DND-41 (cell line): ENCODE data around the gene OR13C9.
"Not testable (repeated sequence)": the region's sequence is repeated elsewhere in the genome, so short reads cannot be mapped to it uniquely, and the experiment has no call there.

Experiments used
- ATAC-seq: fragments of 200-7000 bp; cut with Tn5 transposase; 3 replicates; pipeline ENCODE4 v1.9.1; 2021; ENCODE audit warnings: low read depth; ENCODE audit not compliant: insufficient read depth
- DNase-seq: peaks from one replicate; pipeline ENCODE4 v3.0.0-alpha.2; 2020
- H2AFZ ChIP-seq: 2 replicates; pipeline ENCODE4 v1.6.0; 2012; ENCODE audit warnings: low read depth, low read length
- H3K27ac ChIP-seq: 2 replicates; pipeline ENCODE4 v1.5.1; 2012; ENCODE audit warnings: low read length, inconsistent platforms
- H3K27me3 ChIP-seq: fragments of 200-600 bp; sonication (generic); 2 replicates; pipeline ENCODE4 v1.6.0; 2012; ENCODE audit warnings: low read length, mild to moderate bottlenecking, inconsistent platforms; ENCODE audit not compliant: insufficient read depth, poor library complexity
- H3K36me3 ChIP-seq: 2 replicates; pipeline ENCODE4 v1.5.1; 2012; ENCODE audit warnings: low read length, inconsistent platforms; ENCODE audit not compliant: insufficient read depth
- H3K4me1 ChIP-seq: 2 replicates; pipeline ENCODE4 v1.5.1; 2012; ENCODE audit warnings: mild to moderate bottlenecking, low read length; ENCODE audit not compliant: insufficient read depth
- H3K4me2 ChIP-seq: 2 replicates; pipeline ENCODE4 v1.6.0; 2012; ENCODE audit warnings: mild to moderate bottlenecking, moderate library complexity, low read length, inconsistent platforms; ENCODE audit not compliant: insufficient read depth
- H3K4me3 ChIP-seq, 2 experiments: fragments of 200-600 bp in 1 of 2; shearing (Covaris generic) in 1 of 2; 2 replicates each; pipeline ENCODE4 v1.5.1; 2012 to 2016; ENCODE audit warnings: inconsistent platforms in 2 of 2, low read length in 2 of 2, mild to moderate bottlenecking in 2 of 2, low read depth in 1 of 2, moderate library complexity in 1 of 2
- H3K79me2 ChIP-seq: 2 replicates; pipeline ENCODE4 v1.6.0; 2012; ENCODE audit warnings: low read length, inconsistent platforms; ENCODE audit not compliant: insufficient read depth
- H3K9ac ChIP-seq: 2 replicates; pipeline ENCODE4 v1.6.0; 2012; ENCODE audit warnings: low read depth, mild to moderate bottlenecking, inconsistent platforms, low read length, moderate library complexity
- H3K9me3 ChIP-seq: 2 replicates; pipeline ENCODE4 v1.5.1; 2012; ENCODE audit warnings: low read length, moderate library complexity, mild to moderate bottlenecking, inconsistent platforms; ENCODE audit not compliant: insufficient read depth, severe bottlenecking
- H4K20me1 ChIP-seq: 2 replicates; pipeline ENCODE4 v1.6.0; 2012; ENCODE audit warnings: low read length; ENCODE audit not compliant: insufficient read depth
- EZH2 ChIP-seq: IDR thresholded peaks from 3 replicates; pipeline ENCODE4 v1.6.1; 2012; ENCODE audit warnings: borderline replicate concordance, low read depth, mild to moderate bottlenecking, moderate library complexity, low read length, inconsistent platforms; ENCODE audit not compliant: severe bottlenecking
- TF ChIP-seq, protein P1 (sequence below): IDR thresholded peaks from 2 replicates; pipeline ENCODE4 v1.5.1; 2012; ENCODE audit warnings: borderline replicate concordance, low read length, moderate library complexity, mild to moderate bottlenecking; ENCODE audit not compliant: poor library complexity, severe bottlenecking; ENCODE audit errors: extremely low read depth

OR13C9 gene

DNA sequence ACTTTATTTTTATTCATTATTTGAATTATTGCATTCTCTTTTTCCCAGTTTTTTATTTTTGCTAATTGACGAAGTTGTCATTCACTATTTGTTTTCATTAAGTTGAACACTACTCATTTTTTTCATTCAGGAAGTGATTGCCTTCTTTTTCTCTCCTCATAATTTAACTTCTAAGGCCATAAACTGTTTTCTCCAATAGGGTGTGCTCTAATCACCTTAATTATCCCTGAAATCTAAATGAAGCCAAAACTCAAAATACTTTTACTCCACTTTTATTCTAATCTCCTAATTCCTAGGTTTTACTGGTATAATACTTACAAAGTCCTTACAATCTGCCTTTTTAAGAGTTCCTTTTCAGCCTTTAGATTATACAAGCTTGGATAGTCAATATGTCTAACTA is 9.7 kb downstream of the OR13C9 start:
- ATAC-seq (no peak), DNase-seq (no peak)
- H2AFZ ChIP-seq: no peak overlapping the region
- H3K36me3 ChIP-seq: no peaks in the 10 kb centered on the region
- no peaks in the 10 kb centered on the region for H3K9me3 ChIP-seq
- H3K27ac ChIP-seq: no peak overlapping the region
- no peaks in the 10 kb centered on the region for H3K27me3 ChIP-seq
- H3K4me1 ChIP-seq: no peaks in the 10 kb centered on the region
- TF ChIP-seq EZH2: no peak
- TF ChIP-seq, protein P1, sequence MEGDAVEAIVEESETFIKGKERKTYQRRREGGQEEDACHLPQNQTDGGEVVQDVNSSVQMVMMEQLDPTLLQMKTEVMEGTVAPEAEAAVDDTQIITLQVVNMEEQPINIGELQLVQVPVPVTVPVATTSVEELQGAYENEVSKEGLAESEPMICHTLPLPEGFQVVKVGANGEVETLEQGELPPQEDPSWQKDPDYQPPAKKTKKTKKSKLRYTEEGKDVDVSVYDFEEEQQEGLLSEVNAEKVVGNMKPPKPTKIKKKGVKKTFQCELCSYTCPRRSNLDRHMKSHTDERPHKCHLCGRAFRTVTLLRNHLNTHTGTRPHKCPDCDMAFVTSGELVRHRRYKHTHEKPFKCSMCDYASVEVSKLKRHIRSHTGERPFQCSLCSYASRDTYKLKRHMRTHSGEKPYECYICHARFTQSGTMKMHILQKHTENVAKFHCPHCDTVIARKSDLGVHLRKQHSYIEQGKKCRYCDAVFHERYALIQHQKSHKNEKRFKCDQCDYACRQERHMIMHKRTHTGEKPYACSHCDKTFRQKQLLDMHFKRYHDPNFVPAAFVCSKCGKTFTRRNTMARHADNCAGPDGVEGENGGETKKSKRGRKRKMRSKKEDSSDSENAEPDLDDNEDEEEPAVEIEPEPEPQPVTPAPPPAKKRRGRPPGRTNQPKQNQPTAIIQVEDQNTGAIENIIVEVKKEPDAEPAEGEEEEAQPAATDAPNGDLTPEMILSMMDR: peak; percentile 26
- H3K79me2 ChIP-seq: no peaks in the 10 kb centered on the region
- H4K20me1 ChIP-seq: no peaks in the 10 kb centered on the region
- H3K4me2 ChIP-seq: no peak overlapping the region
- H3K9ac ChIP-seq: no peak overlapping the region
- no peak overlapping the region for H3K4me3 ChIP-seq

DNA sequence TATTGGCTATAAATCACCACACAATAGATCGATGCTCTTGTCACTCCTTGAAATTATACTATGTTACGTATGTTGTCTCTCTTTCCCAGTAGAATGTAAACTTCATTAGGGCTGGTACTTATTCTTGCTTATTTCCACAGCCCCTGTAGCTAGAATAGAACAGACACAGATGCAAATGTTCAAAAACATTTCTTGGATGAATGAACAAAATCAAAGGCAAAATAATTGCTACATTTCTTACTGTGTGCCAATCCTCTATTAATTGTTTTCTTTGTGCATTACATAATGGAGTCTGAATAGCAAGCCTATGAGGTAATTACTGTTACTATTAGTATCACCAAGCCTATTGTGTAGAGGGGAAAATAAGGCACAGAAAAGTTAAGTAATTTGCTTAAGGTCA is 11.9 kb downstream of the OR13C9 start:
- Histone ChIP-seq H3K9ac (no peak overlapping the region), H3K9me3 (no peaks in the 10 kb centered on the region), H2AFZ (no peak overlapping the region), H3K79me2 (no peaks in the 10 kb centered on the region), H3K4me2 (no peak overlapping the region), H3K27me3 (no peaks in the 10 kb centered on the region), H3K4me3 (no peak overlapping the region), H4K20me1 (no peaks in the 10 kb centered on the region), H3K27ac (no peak overlapping the region), H3K4me1 (no peaks in the 10 kb centered on the region), H3K36me3 (no peaks in the 10 kb centered on the region)
- DNase-seq: no peak
- no peak for ATAC-seq
- TF ChIP-seq, protein P1: no peak
- TF ChIP-seq EZH2: no peak

DNA sequence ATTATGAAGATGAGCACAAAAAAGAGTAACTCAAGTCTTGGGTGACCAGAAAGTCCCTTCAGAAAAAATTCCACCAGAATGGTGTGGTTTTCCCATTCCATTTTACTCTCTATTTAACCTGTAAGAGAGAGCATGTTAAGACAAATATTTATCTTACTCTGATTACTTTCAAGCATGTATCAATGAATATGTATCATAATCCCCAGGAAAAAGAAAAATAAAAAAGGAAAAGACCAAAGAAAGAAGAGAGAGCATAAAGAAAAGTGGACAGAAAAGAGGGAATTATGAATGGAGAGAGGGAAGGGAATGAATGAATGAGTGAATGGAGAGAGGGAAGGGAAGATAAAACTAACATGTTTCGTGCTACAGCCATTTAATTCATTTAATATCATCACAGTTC is 12.5 kb downstream of the OR13C9 start, which contains the start of gene OR13C2:
TSS of gene OR13C2 (minus strand) at position 101 of the 400 bp plus-strand sequence. CDS start at position 101, 0 bp downstream.
- H3K4me2 ChIP-seq, H3K9ac ChIP-seq, H2AFZ ChIP-seq, H3K27ac ChIP-seq, H3K4me1 ChIP-seq, H3K27me3 ChIP-seq, H3K9me3 ChIP-seq, DNase-seq, H3K79me2 ChIP-seq, H3K4me3 ChIP-seq, H4K20me1 ChIP-seq, ATAC-seq, H3K36me3 ChIP-seq: not testable (repeated sequence)

DNA sequence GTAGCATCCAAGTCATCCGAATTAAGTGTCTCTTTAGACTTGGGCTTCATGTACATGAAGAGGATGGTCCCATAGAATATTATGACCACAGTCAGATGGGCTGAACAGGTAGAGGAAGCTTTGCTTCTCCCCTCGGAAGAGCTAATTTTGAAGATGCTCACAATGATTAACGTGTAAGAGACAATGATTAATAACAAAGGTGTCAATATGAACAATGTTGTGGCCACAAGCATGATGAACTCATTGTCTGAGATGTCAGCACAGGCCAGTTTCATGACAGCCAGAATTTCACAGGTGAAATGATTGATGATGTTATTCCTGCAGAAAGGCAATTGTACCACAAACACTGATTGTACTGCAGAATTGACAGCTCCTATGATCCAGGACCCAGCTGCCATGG is 13.2 kb downstream of the OR13C9 start:
- no peak overlapping the region for H2AFZ ChIP-seq
- no peaks in the 10 kb centered on the region for H3K79me2 ChIP-seq
- no peak for TF ChIP-seq EZH2
- TF ChIP-seq, protein P1: no peak
- H3K36me3 ChIP-seq: no peaks in the 10 kb centered on the region
- ATAC-seq (no peak), DNase-seq (no peak)
- H4K20me1 ChIP-seq: no peaks in the 10 kb centered on the region
- no peak overlapping the region for H3K9ac ChIP-seq
- no peaks in the 10 kb centered on the region for H3K27me3 ChIP-seq
- H3K9me3 ChIP-seq: no peaks in the 10 kb centered on the region
- no peak overlapping the region for H3K4me2 ChIP-seq
- no peak overlapping the region for H3K4me3 ChIP-seq
- H3K4me1 ChIP-seq: no peaks in the 10 kb centered on the region
- H3K27ac ChIP-seq: no peak overlapping the region

DNA sequence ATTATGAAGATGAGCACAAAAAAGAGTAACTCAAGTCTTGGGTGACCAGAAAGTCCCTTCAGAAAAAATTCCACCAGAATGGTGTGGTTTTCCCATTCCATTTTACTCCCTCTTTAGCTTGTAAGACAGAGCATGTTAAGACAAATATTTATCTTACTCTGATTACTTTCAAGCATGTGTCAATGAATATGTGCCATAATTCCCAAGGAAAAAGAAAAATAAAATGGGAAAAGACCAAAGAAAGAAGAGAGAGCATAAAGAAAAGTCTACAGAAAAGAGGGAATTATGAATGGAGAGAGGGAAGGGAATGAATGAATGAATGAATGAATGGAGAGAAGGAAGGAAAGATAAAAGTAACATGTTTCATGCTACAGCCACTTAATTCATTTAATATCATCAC is 18.7 kb downstream of the OR13C9 start, which contains the start of gene OR13C5:
TSS of gene OR13C5 (minus strand) at position 101 of the 400 bp plus-strand sequence. CDS start at position 101, 0 bp downstream.
- H3K79me2 ChIP-seq, ATAC-seq, H3K4me3 ChIP-seq, H3K9ac ChIP-seq, H3K27ac ChIP-seq, H3K4me2 ChIP-seq, H3K9me3 ChIP-seq, H4K20me1 ChIP-seq, H3K4me1 ChIP-seq, DNase-seq, H2AFZ ChIP-seq, H3K36me3 ChIP-seq, H3K27me3 ChIP-seq: not testable (repeated sequence)

DNA sequence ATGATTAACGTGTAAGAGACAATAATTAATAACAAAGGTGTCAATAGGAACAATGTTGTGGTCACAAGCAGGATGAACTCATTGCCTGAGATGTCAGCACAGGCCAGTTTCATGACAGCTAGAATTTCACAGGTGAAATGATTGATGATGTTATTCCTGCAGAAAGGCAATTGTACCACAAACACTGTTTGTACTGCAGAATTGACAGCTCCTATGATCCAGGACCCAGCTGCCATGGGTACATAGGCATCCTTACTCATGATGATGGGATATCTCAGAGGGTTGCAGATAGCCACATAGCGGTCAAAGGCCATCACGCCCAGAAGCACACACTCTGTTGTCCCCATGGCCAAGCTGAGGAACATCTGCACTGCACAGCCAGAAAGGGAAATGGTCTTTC is 19.3 kb downstream of the OR13C9 start:
- not testable (repeated sequence) for H2AFZ ChIP-seq, H3K79me2 ChIP-seq, H3K27me3 ChIP-seq, H4K20me1 ChIP-seq, H3K4me2 ChIP-seq, H3K36me3 ChIP-seq, H3K27ac ChIP-seq, H3K9ac ChIP-seq, ATAC-seq, H3K4me3 ChIP-seq, H3K9me3 ChIP-seq, H3K4me1 ChIP-seq, DNase-seq
